ENCODE data around the gene ALKBH8.
"Not testable (repeated sequence)": the region's sequence is repeated elsewhere in the genome, so short reads cannot be mapped to it uniquely, and the experiment has no call there.

Gene ALKBH8

GRCh38 chr11:107508201-107508857 lies 57.2 kb downstream of the ALKBH8 start:
- Histone ChIP-seq H3K9ac (no peak overlapping the region), H3K27ac (no peak overlapping the region), H3K4me2 (no peak overlapping the region), H3K27me3 (no peaks in the 10 kb centered on the region), H3K4me1 (no peaks in the 10 kb centered on the region), H3K4me3 (no peak overlapping the region), H3K9me3 (no peaks in the 10 kb centered on the region), H3K36me3 (peaks cover 18% of the 10 kb centered on the region), H4K20me1 (no peaks in the 10 kb centered on the region)
- no peak for TF ChIP-seq Cebpa-rat (IDR thresholded peaks at IDR 0.05)

DNA sequence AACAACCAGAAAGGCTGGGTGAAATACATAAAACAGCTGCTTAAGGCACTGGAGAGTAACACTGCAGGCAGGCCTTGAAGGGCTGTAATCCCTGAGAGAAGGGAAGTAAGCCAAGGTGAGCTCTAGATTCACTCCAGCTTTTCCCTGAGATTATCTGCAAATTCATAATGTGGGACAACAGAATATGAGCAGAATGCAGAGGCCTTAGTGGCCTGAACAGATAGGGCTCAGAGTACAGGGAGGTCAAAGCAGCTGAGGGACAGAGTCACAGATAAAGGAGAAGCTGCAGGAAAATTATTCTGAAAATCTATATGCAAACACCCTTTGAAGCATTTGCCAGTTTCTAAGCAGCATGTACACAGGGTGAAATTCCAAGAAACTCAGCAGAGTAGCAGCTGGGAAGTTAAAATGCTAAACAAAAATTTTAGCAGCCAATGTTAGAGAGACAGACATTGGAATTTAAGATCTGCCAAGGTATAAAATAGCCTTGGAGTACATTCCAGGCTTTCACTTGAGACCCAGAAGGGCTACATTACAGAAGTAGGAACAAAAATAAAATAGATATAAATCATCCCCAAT lies 59.8 kb downstream of the ALKBH8 start:
- H3K4me2 ChIP-seq = no peak overlapping the region
- H3K4me3 ChIP-seq = no peak overlapping the region
- no peaks in the 10 kb centered on the region for H3K27me3 ChIP-seq
- H3K9ac ChIP-seq = no peak overlapping the region
- TF ChIP-seq Cebpa-rat (IDR thresholded peaks at IDR 0.05) = no peak
- H3K9me3 ChIP-seq = peaks cover 7% of the 10 kb centered on the region
- no peaks in the 10 kb centered on the region for H4K20me1 ChIP-seq
- no peaks in the 10 kb centered on the region for H3K4me1 ChIP-seq
- peaks cover 26% of the 10 kb centered on the region for H3K36me3 ChIP-seq
- H3K27ac ChIP-seq = no peak overlapping the region

GRCh38 chr11:107504981-107505380 lies 60.6 kb downstream of the ALKBH8 start:
- no peak overlapping the region for H3K9ac ChIP-seq
- no peaks in the 10 kb centered on the region for H3K4me1 ChIP-seq
- no peak overlapping the region for H3K4me3 ChIP-seq
- H3K9me3 ChIP-seq = peaks cover 7% of the 10 kb centered on the region
- H3K4me2 ChIP-seq = no peak overlapping the region
- no peaks in the 10 kb centered on the region for H4K20me1 ChIP-seq
- TF ChIP-seq Cebpa-rat (IDR thresholded peaks at IDR 0.05) = no peak
- no peak overlapping the region for H3K27ac ChIP-seq
- peaks cover 22% of the 10 kb centered on the region for H3K36me3 ChIP-seq
- H3K27me3 ChIP-seq = no peaks in the 10 kb centered on the region

DNA sequence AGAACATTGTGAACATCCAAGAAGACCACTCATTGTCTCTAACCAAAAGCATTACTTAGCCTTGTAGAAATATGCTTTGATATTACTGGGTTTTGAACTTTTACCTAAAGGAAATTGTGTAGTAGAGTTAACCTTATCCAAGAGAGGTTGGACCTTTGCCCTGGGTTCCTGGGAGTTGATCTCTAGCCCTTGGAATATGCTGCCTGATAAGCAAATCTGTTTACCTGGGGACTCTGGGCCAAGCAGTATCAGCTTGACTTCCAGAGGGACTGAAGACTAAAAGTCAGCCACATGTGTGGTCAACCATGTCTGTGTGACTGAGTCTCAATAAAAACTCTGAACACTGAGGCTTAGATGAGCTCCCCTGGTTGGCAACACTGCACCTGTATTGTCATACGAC lies 63.8 kb downstream of the ALKBH8 start:
- H3K9ac ChIP-seq = no peak overlapping the region
- no peaks in the 10 kb centered on the region for H4K20me1 ChIP-seq
- TF ChIP-seq Cebpa-rat (IDR thresholded peaks at IDR 0.05) = no peak
- H3K4me2 ChIP-seq = no peak overlapping the region
- no peaks in the 10 kb centered on the region for H3K27me3 ChIP-seq
- H3K27ac ChIP-seq = no peak overlapping the region
- no peaks in the 10 kb centered on the region for H3K4me1 ChIP-seq
- H3K4me3 ChIP-seq = no peak overlapping the region
- H3K9me3 ChIP-seq = peaks cover 7% of the 10 kb centered on the region
- H3K36me3 ChIP-seq = peaks cover 22% of the 10 kb centered on the region

DNA sequence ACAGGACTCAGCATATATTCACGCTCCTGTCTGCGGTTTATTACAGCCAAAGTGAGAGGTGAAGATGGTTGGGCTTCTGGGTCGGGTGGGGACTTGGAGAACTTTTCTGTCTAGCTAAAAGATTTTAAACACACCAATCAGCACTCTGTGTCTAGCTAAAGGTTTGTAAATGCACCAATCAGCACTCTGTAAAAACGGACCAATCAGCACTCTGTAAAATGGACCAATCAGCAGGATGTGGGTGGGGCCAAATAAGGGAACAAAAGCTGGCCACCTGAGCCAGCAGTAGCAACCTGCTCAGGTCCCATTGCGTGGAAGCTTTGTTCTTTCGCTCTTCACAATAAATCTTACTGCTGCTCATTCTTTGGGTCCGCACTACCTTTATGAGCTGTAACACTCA lies 68.2 kb downstream of the ALKBH8 start:
- not testable (repeated sequence) for H3K4me3 ChIP-seq, H4K20me1 ChIP-seq, H3K36me3 ChIP-seq, H3K9ac ChIP-seq, H3K9me3 ChIP-seq, H3K27ac ChIP-seq, H3K4me1 ChIP-seq, H3K27me3 ChIP-seq, H3K4me2 ChIP-seq

DNA sequence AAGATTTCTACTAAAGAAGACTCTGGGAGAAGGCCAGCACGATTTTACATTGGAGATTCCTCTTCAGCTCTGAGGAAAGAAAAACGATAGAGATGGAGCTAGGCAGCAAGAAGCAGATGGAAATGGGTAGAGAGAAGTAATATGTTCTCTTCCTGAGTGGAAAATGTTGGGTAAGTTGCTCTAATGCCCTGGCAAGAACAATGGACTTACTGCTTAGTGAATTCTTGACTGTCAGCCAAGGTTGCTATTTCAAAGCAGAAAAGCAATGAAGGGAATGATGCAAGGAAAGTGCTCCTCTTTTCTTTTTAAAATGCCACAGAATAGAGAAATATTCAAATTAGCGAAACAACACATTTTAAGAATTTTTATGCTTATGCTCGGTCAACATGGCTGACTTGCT lies 69.5 kb downstream of the ALKBH8 start:
- Histone ChIP-seq H3K9ac (no peak overlapping the region), H4K20me1 (no peaks in the 10 kb centered on the region), H3K9me3 (no peaks in the 10 kb centered on the region), H3K27ac (no peak overlapping the region), H3K4me2 (no peak overlapping the region), H3K4me3 (no peak overlapping the region), H3K36me3 (no peaks in the 10 kb centered on the region), H3K4me1 (no peaks in the 10 kb centered on the region), H3K27me3 (no peaks in the 10 kb centered on the region)
- TF ChIP-seq Cebpa-rat (IDR thresholded peaks at IDR 0.05) = no peak

GRCh38 chr11:107494055-107494454 lies 71.5 kb downstream of the ALKBH8 start:
- no peaks in the 10 kb centered on the region for H3K9me3 ChIP-seq
- TF ChIP-seq Cebpa-rat (IDR thresholded peaks at IDR 0.05) = no peak
- no peaks in the 10 kb centered on the region for H4K20me1 ChIP-seq
- H3K9ac ChIP-seq = no peak overlapping the region
- no peaks in the 10 kb centered on the region for H3K4me1 ChIP-seq
- H3K27me3 ChIP-seq = no peaks in the 10 kb centered on the region
- H3K4me3 ChIP-seq = no peak overlapping the region
- no peak overlapping the region for H3K4me2 ChIP-seq
- no peak overlapping the region for H3K27ac ChIP-seq
- H3K36me3 ChIP-seq = no peaks in the 10 kb centered on the region

- Histone ChIP-seq H3K27me3 (no peaks in the 10 kb centered on the region), H3K4me2 (no peak overlapping the region), H3K9ac (no peak overlapping the region), H3K36me3 (no peaks in the 10 kb centered on the region), H3K4me3 (no peak overlapping the region), H3K9me3 (no peaks in the 10 kb centered on the region), H3K4me1 (no peaks in the 10 kb centered on the region), H3K27ac (no peak overlapping the region), H4K20me1 (no peaks in the 10 kb centered on the region)
- no peak for TF ChIP-seq Cebpa-rat (IDR thresholded peaks at IDR 0.05)
These were observed 72.4 kb downstream of the ALKBH8 start for GRCh38 chr11:107493117-107493516.

GRCh38 chr11:107490836-107491235 lies 74.7 kb downstream of the ALKBH8 start:
- Histone ChIP-seq H3K27ac (no peak overlapping the region), H3K9ac (no peak overlapping the region), H4K20me1 (no peaks in the 10 kb centered on the region), H3K36me3 (no peaks in the 10 kb centered on the region), H3K27me3 (no peaks in the 10 kb centered on the region), H3K4me1 (no peaks in the 10 kb centered on the region), H3K4me2 (no peak overlapping the region), H3K9me3 (no peaks in the 10 kb centered on the region), H3K4me3 (no peak overlapping the region)
- TF ChIP-seq Cebpa-rat (IDR thresholded peaks at IDR 0.05) = no peak

GRCh38 chr11:107482234-107482633 lies 83.3 kb downstream of the ALKBH8 start:
- H3K9ac ChIP-seq = no peak overlapping the region
- no peaks in the 10 kb centered on the region for H3K4me1 ChIP-seq
- no peak for TF ChIP-seq Cebpa-rat (IDR thresholded peaks at IDR 0.05)
- no peaks in the 10 kb centered on the region for H3K27me3 ChIP-seq
- no peak overlapping the region for H3K4me3 ChIP-seq
- no peaks in the 10 kb centered on the region for H4K20me1 ChIP-seq
- no peak overlapping the region for H3K4me2 ChIP-seq
- no peaks in the 10 kb centered on the region for H3K9me3 ChIP-seq
- H3K36me3 ChIP-seq = no peaks in the 10 kb centered on the region
- H3K27ac ChIP-seq = no peak overlapping the region

GRCh38 chr11:107478922-107479321 lies 86.6 kb downstream of the ALKBH8 start:
- no peaks in the 10 kb centered on the region for H4K20me1 ChIP-seq
- TF ChIP-seq Cebpa-rat (IDR thresholded peaks at IDR 0.05) = no peak
- no peaks in the 10 kb centered on the region for H3K9me3 ChIP-seq
- H3K4me2 ChIP-seq = no peak overlapping the region
- no peak overlapping the region for H3K9ac ChIP-seq
- H3K4me1 ChIP-seq = no peaks in the 10 kb centered on the region
- no peak overlapping the region for H3K27ac ChIP-seq
- no peaks in the 10 kb centered on the region for H3K36me3 ChIP-seq
- no peak overlapping the region for H3K4me3 ChIP-seq
- no peaks in the 10 kb centered on the region for H3K27me3 ChIP-seq
